Peyer's patch (tissue), 4 donors: ENCODE measurements around the gene LRRC8E.

Experiments used
- CTCF ChIP-seq, 6 experiments: fragments of 450-650 bp in 4 of 6; fragments of 200-600 bp in 2 of 6; sonication (generic) in 1 of 6; IDR thresholded peaks; one replicate each; pipeline ENCODE4 v1.5.1; 2017 to 2019; ENCODE audit warnings: antibody characterized with exemption in 6 of 6, mild to moderate bottlenecking in 3 of 6, moderate library complexity in 1 of 6
- POLR2A ChIP-seq, 2 donors: fragments of 450-650 bp; IDR thresholded peaks; one replicate each; pipeline ENCODE4 v1.5.1; 2017; ENCODE audit warnings: antibody characterized with exemption in 2 of 2, mild to moderate bottlenecking in 2 of 2, moderate library complexity in 2 of 2

- TF ChIP-seq CTCF (IDR thresholded peaks at IDR 0.05): peak; percentile 35 to 68 (median 56)
- peak; percentile 53 to 56 for TF ChIP-seq POLR2A (IDR thresholded peaks at IDR 0.05)
Measured at GRCh38 chr19:7903244-7904073, 15.1 kb downstream of the LRRC8E start, which contains the start of gene MAP2K7.
